ENCODE measurements around the gene PRRX2. TPM values are rescaled to one million over a fixed set of nuclear protein-coding genes. Genes with fewer than 3 reads are reported as not detected.

The PRRX2 gene
- total and polyA plus RNA-seq, 2 of the 4 experiments (the other 2 are of a cell fraction): 12.7 to 35.5 TPM

GRCh38 chr9:129687391-129687790 lies 21.9 kb downstream of the PRRX2 start:
- Histone ChIP-seq H4K91ac (ENCODE audit: insufficient read depth, low read depth, low read length) (no peak overlapping the region), H3K4ac (ENCODE audit: low read depth, low read length) (no peak overlapping the region), H2AFZ (replicated peaks; ENCODE audit: low read length, poor library complexity) (no peak overlapping the region), H3K56ac (ENCODE audit: extremely low read depth, insufficient read depth, low read length) (no peak overlapping the region), H4K8ac (ENCODE audit: low read depth in 2 of 2, low read length in 2 of 2) (no peak overlapping the region), H4K20me1 (ENCODE audit: insufficient read depth, low read length) (peaks cover 31% of the 10 kb centered on the region), H3K23ac (ENCODE audit: low read depth, low read length) (no peak overlapping the region), H3K27me3 (ENCODE audit: control insufficient read depth, insufficient read depth, low read length) (no peaks in the 10 kb centered on the region), H3K9me1 (ENCODE audit: insufficient read depth, low read length) (peaks cover 38% of the 10 kb centered on the region), H2BK5ac (ENCODE audit: low read depth, low read length, poor library complexity, severe bottlenecking) (no peak overlapping the region), H3K4me2 (ENCODE audit: low read depth, low read length) (no peak overlapping the region), H3K9me3 (ENCODE audit: control insufficient read depth, insufficient read depth, low read length) (no peaks in the 10 kb centered on the region), H3K18ac (ENCODE audit: low read depth, low read length) (no peak overlapping the region), H2BK20ac (ENCODE audit: low read depth, low read length) (no peak overlapping the region), H3K14ac (replicated peaks; ENCODE audit: low read depth, low read length) (no peak overlapping the region), H3K4me3 (ENCODE audit: insufficient read depth, low read depth, low read length) (no peak overlapping the region), H2BK120ac (ENCODE audit: low read depth, low read length) (no peak overlapping the region), H2BK15ac (ENCODE audit: low read depth, low read length) (no peak overlapping the region), H3K27ac (ENCODE audit: insufficient read depth, low read length) (no peak overlapping the region), H3K4me1 (ENCODE audit: control insufficient read depth, insufficient read depth, low read length) (peaks cover 7% of the 10 kb centered on the region; the same call in 1 of the 2 replicates), H4K5ac (ENCODE audit: low read depth, low read length) (no peak overlapping the region), H2AK5ac (ENCODE audit: low read depth, low read length) (no peak overlapping the region; the same call in 1 of the 2 replicates), H3K79me1 (ENCODE audit: low read depth in 1 of 2, low read length in 2 of 2) (peaks cover 35 to 75% of the 10 kb centered on the region in 2 experiments; a peak in 3 of 4 replicates), H2AK9ac (replicated peaks; ENCODE audit: low read depth, low read length, poor library complexity) (no peak overlapping the region), H3K36me3 (ENCODE audit: control insufficient read depth, insufficient read depth, low read length) (peaks cover 29% of the 10 kb centered on the region), H3K9ac (ENCODE audit: low read depth, low read length) (no peak overlapping the region)
- TF ChIP-seq NFE2L2 (IDR thresholded peaks at IDR 0.05; ENCODE audit: low read depth, low read length) (no peak), FOS (IDR thresholded peaks at IDR 0.05; ENCODE audit: low read depth, low read length) (no peak)
- TF ChIP-seq, protein P1, sequence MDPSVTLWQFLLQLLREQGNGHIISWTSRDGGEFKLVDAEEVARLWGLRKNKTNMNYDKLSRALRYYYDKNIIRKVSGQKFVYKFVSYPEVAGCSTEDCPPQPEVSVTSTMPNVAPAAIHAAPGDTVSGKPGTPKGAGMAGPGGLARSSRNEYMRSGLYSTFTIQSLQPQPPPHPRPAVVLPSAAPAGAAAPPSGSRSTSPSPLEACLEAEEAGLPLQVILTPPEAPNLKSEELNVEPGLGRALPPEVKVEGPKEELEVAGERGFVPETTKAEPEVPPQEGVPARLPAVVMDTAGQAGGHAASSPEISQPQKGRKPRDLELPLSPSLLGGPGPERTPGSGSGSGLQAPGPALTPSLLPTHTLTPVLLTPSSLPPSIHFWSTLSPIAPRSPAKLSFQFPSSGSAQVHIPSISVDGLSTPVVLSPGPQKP (IDR thresholded peaks at IDR 0.05; ENCODE audit: borderline replicate concordance, low read depth, low read length): no peak
- intact Hi-C loops (cut with micrococcal nuclease) (no loop called here), dilution Hi-C loops (cut with HindIII; ENCODE audit: low sequenced_read_pairs, unreplicated experiment) (no loop called here), in situ Hi-C loops (cut with MboI; ENCODE audit: low sequenced_read_pairs) (no loop called here)
- BruUV-seq (replicated peaks): no TSS peak
- no peak for ATAC-seq (ENCODE audit: low read depth)
- 93% methylated on average over 3 of the region's 10 CpGs; no CpG with 5 or more reads in 1 of the 2 experiments for WGBS, 2 experiments (ENCODE audit: extremely low coverage in 2 of 2, insufficient read length in 1 of 2)
- CTCF ChIA-PET: no interaction called here
- no peak for DNase-seq
- POLR2A ChIA-PET (ENCODE audit: unreplicated experiment): no interaction called here

Data from IMR-90 (cell line).